ENCODE data around the gene PARL. TPM values are rescaled to one million over a fixed set of nuclear protein-coding genes. Genes with fewer than 3 reads are reported as not detected.

PARL gene
- total and polyA plus RNA-seq, 9 of the 15 experiments (the other 6 are each of a cell fraction or from before 2014, with no cell fraction given), result 39.5 to 82.4 (median 57.4) TPM

DNA sequence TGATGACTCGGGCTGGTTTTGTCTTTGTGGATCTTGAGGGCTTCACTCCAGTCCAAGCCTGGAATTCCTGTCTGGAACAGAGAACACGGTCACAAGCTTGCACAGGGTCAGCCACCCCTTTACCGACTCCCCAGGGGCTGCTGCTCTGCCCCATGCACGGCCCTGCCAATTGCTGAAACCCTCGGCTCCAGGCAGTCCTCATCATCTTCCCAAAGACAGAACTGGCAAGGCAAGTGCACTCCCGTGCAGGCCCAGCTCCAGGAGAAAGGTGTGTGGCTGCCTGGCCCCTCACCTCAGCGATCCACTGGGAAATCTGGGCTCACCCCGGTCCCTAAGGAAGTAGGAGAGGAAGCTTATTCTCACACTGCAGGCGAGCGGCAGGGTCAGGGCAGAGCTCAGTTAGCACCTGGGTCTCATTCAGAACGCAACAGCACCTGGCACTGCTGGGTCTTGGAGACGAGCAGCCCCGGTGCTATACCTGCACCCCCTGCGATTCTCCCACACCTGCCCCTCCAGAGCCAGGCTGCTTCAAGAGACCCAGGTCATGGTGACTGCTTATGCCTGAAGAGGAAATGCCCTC lies 66.5 kb downstream of the PARL start:
- Histone ChIP-seq H3K4me1 (replicated peaks in 1 of 2; ENCODE audit: control insufficient read depth in 2 of 2, insufficient read depth in 2 of 2, low read length in 2 of 2) (peaks cover 0 to 4% of the 10 kb centered on the region in 2 experiments; a peak in 2 of 5 replicates), H3K36me3 (ENCODE audit: control insufficient read depth, insufficient read depth, low read length) (no peaks in the 10 kb centered on the region), H3K79me2 (ENCODE audit: control insufficient read depth, insufficient read depth, low read length) (no peaks in the 10 kb centered on the region), H3K4me2 (ENCODE audit: insufficient read depth, low read length) (no peak overlapping the region), H2AFZ (ENCODE audit: low read depth, low read length) (no peak overlapping the region), H3K9me3 (replicated peaks; ENCODE audit: control insufficient read depth, insufficient read depth, low read depth, low read length) (no peaks in the 10 kb centered on the region), H3K27me3 (ENCODE audit: control insufficient read depth in 2 of 2, insufficient read depth in 2 of 2, low read length in 2 of 2) (no peaks in the 10 kb centered on the region), H3K9me1 (ENCODE audit: control insufficient read depth, insufficient read depth, low read length) (peaks cover 5% of the 10 kb centered on the region), H3K9ac (ENCODE audit: insufficient read depth in 1 of 2, low read depth in 2 of 2, low read length in 2 of 2) (0 out of 4 replicates have a peak overlapping the region, but pooled peaks of 1 of the 2 experiments have one; percentile 32), H4K20me1 (replicated peaks; ENCODE audit: control insufficient read depth, insufficient read depth, low read length) (no peaks in the 10 kb centered on the region), H3K4me3 (no peak overlapping the region), H3K27ac (ENCODE audit: extremely low read depth, low read depth, low read length) (no peak overlapping the region)
- ATAC-seq (no peak), DNase-seq (ENCODE audit: extremely low read depth in 1 of 4, low spot score in 3 of 4) (no peak), FAIRE-seq (no peak)
- in situ Hi-C loops (cut with MboI), result no loop called here
- intact Hi-C loops (cut with micrococcal nuclease), result no loop called here
- no peak for TF ChIP-seq CBFA2T3 (IDR thresholded peaks at IDR 0.05)
- TF ChIP-seq HOXB6 (CRISPR knock-in tag; IDR thresholded peaks at IDR 0.05; ENCODE audit: borderline replicate concordance), result no peak
- TF ChIP-seq SNRNP70 (optimal IDR thresholded peaks at IDR 0.05; ENCODE audit: low read depth, low read length), result no peak
- no peak for TF ChIP-seq ZNF174 (CRISPR knock-in tag; IDR thresholded peaks at IDR 0.05)
- TF ChIP-seq RBBP5 (IDR thresholded peaks at IDR 0.05; ENCODE audit: borderline replicate concordance, insufficient read depth, low read length, poor library complexity, severe bottlenecking), result no peak
- no peak for TF ChIP-seq COPS2 (conservative IDR thresholded peaks at IDR 0.05)
- no peak for TF ChIP-seq NR1H2 (CRISPR knock-in tag; IDR thresholded peaks at IDR 0.05)
- TF ChIP-seq BMI1 (IDR thresholded peaks at IDR 0.05; ENCODE audit: low read length), result no peak
- no peak for TF ChIP-seq ZNF253 (CRISPR knock-in tag; conservative IDR thresholded peaks at IDR 0.05)
- no peak for TF ChIP-seq ZNF583 (CRISPR knock-in tag; IDR thresholded peaks at IDR 0.05)
- TF ChIP-seq, protein P1, sequence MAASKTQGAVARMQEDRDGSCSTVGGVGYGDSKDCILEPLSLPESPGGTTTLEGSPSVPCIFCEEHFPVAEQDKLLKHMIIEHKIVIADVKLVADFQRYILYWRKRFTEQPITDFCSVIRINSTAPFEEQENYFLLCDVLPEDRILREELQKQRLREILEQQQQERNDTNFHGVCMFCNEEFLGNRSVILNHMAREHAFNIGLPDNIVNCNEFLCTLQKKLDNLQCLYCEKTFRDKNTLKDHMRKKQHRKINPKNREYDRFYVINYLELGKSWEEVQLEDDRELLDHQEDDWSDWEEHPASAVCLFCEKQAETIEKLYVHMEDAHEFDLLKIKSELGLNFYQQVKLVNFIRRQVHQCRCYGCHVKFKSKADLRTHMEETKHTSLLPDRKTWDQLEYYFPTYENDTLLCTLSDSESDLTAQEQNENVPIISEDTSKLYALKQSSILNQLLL (CRISPR knock-in tag; IDR thresholded peaks at IDR 0.05; ENCODE audit: borderline replicate concordance), result no peak
- TF ChIP-seq HEY1 (CRISPR knock-in tag; IDR thresholded peaks at IDR 0.05; ENCODE audit: borderline replicate concordance), result no peak
- TF ChIP-seq TOE1 (IDR thresholded peaks at IDR 0.05; ENCODE audit: borderline replicate concordance), result no peak
- TF ChIP-seq TOE1 (CRISPR knock-in tag; IDR thresholded peaks at IDR 0.05; ENCODE audit: borderline replicate concordance, low read depth), result no peak
- no peak for TF ChIP-seq ZBED1 (IDR thresholded peaks at IDR 0.05)
- TF ChIP-seq, protein P2, sequence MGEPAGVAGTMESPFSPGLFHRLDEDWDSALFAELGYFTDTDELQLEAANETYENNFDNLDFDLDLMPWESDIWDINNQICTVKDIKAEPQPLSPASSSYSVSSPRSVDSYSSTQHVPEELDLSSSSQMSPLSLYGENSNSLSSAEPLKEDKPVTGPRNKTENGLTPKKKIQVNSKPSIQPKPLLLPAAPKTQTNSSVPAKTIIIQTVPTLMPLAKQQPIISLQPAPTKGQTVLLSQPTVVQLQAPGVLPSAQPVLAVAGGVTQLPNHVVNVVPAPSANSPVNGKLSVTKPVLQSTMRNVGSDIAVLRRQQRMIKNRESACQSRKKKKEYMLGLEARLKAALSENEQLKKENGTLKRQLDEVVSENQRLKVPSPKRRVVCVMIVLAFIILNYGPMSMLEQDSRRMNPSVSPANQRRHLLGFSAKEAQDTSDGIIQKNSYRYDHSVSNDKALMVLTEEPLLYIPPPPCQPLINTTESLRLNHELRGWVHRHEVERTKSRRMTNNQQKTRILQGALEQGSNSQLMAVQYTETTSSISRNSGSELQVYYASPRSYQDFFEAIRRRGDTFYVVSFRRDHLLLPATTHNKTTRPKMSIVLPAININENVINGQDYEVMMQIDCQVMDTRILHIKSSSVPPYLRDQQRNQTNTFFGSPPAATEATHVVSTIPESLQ (CRISPR knock-in tag; IDR thresholded peaks at IDR 0.05), result no peak
- TF ChIP-seq BCL6 (CRISPR knock-in tag; IDR thresholded peaks at IDR 0.05), result no peak
- no TSS peak for BruUV-seq (replicated peaks)
- whole genome bisulfite sequencing (ENCODE audit: insufficient coverage, low coverage, missing lambda C conversion rate), result 66% methylated on average over 13 of the region's 14 CpGs
- ChIA-PET POLR2A (no interaction called here), CTCF (ENCODE audit: low intra/inter-chr PET ratio) (no interaction called here)
